NCI-H2171 treated with DMSO at 0.1 percent for 48 hours (cell line): ENCODE measurements around the gene ATP5MG.

Experiments
- DNase-seq: peaks from one replicate; lab custom pipeline; 2025; lab: John Stamatoyannopoulos, UW

Gene ATP5MG

GRCh38 chr11:118442908-118443589 lies 41.6 kb downstream of the ATP5MG start:
- DNase-seq, result no peak

- no peak for DNase-seq
Observed at GRCh38 chr11:118443590-118444218, 42.3 kb downstream of the ATP5MG start.

- no peak for DNase-seq
Observed at GRCh38 chr11:118447423-118447822, 46.0 kb downstream of the ATP5MG start.

- DNase-seq, result no peak
Observed at GRCh38 chr11:118448294-118448693, 46.9 kb downstream of the ATP5MG start.

GRCh38 chr11:118449316-118449918 lies 48.0 kb downstream of the ATP5MG start:
- DNase-seq, result no peak

GRCh38 chr11:118450451-118450850 lies 49.0 kb downstream of the ATP5MG start:
- no peak for DNase-seq
